Astrocyte (in vitro differentiated cells and primary cell): ENCODE data around the gene MGP. TPM values are rescaled to one million over a fixed set of nuclear protein-coding genes. Genes with fewer than 3 reads are reported as not detected.
A peak's percentile ranks its signal among the peaks of the same experiment; 100 is the strongest.

ENCODE experiments used
- DNase-seq: peaks from one replicate; pipeline ENCODE4 v3.0.0-alpha.2; 2010; ENCODE audit warnings: low read depth
- FAIRE-seq: peaks from 2 replicates; lab custom pipeline; 2011; peaks lifted over from hg19 to GRCh38; lab: Jason Lieb, UNC
- H2AFZ ChIP-seq: 2 replicates; pipeline ENCODE4 v1.6.0; 2012; ENCODE audit warnings: low read depth, low read length, inconsistent platforms
- H3K27ac ChIP-seq: 2 replicates; pipeline ENCODE4 v1.5.1; 2011; ENCODE audit warnings: low read depth, low read length, inconsistent platforms
- H3K27me3 ChIP-seq: 2 replicates; pipeline ENCODE4 v1.6.0; 2011; ENCODE audit warnings: low read length, inconsistent platforms; ENCODE audit not compliant: insufficient read depth
- H3K36me3 ChIP-seq: 2 replicates; pipeline ENCODE4 v1.5.1; 2011; ENCODE audit warnings: low read length, inconsistent platforms; ENCODE audit not compliant: insufficient read depth
- H3K4me1 ChIP-seq: 2 replicates; pipeline ENCODE4 v1.5.1; 2011; ENCODE audit warnings: low read length, inconsistent platforms; ENCODE audit not compliant: insufficient read depth
- H3K4me2 ChIP-seq: 2 replicates; pipeline ENCODE4 v1.6.0; 2012; ENCODE audit warnings: low read length, inconsistent platforms
- H3K4me3 ChIP-seq: 2 replicates; pipeline ENCODE4 v1.5.1; 2011; ENCODE audit warnings: low read depth, mild to moderate bottlenecking, low read length, inconsistent platforms; ENCODE audit not compliant: insufficient read depth
- H3K79me2 ChIP-seq: 2 replicates; pipeline ENCODE4 v1.6.0; 2012; ENCODE audit warnings: mild to moderate bottlenecking, low read length, inconsistent platforms; ENCODE audit not compliant: insufficient read depth
- H3K9ac ChIP-seq: 2 replicates; pipeline ENCODE4 v1.6.0; 2012; ENCODE audit warnings: mild to moderate bottlenecking, low read length, inconsistent platforms
- H3K9me3 ChIP-seq: 2 replicates; pipeline ENCODE4 v1.5.1; 2012; ENCODE audit warnings: low read depth, mild to moderate bottlenecking, low read length, inconsistent platforms; ENCODE audit not compliant: insufficient read depth
- H4K20me1 ChIP-seq: 2 replicates; pipeline ENCODE4 v1.6.0; 2012; ENCODE audit warnings: low read length, inconsistent platforms; ENCODE audit not compliant: insufficient read depth
- H3K27ac Mint-ChIP-seq: one replicate; pipeline ENCODE4 v1.8.0; 2021; ENCODE audit warnings: mild to moderate bottlenecking, mixed read lengths; ENCODE audit not compliant: unreplicated experiment
- H3K27me3 Mint-ChIP-seq: one replicate; pipeline ENCODE4 v1.8.0; 2021; ENCODE audit warnings: low read depth, mixed read lengths; ENCODE audit not compliant: unreplicated experiment
- H3K36me3 Mint-ChIP-seq: one replicate; pipeline ENCODE4 v1.8.0; 2021; ENCODE audit warnings: low read depth, mixed read lengths; ENCODE audit not compliant: unreplicated experiment
- H3K4me1 Mint-ChIP-seq: one replicate; pipeline ENCODE4 v1.8.0; 2021; ENCODE audit warnings: low read depth, mixed read lengths; ENCODE audit not compliant: unreplicated experiment
- H3K4me3 Mint-ChIP-seq: one replicate; pipeline ENCODE4 v1.8.0; 2021; ENCODE audit warnings: mild to moderate bottlenecking, moderate library complexity, mixed read lengths; ENCODE audit not compliant: unreplicated experiment
- H3K9me3 Mint-ChIP-seq: one replicate; pipeline ENCODE4 v1.8.0; 2021; ENCODE audit warnings: mild to moderate bottlenecking, mixed read lengths; ENCODE audit not compliant: unreplicated experiment
- EZH2 ChIP-seq: IDR thresholded peaks from 2 replicates; pipeline ENCODE4 v1.6.1; 2012; ENCODE audit warnings: mild to moderate bottlenecking, low read length, inconsistent platforms; ENCODE audit not compliant: insufficient read depth
- total RNA-seq: library from RNA; stranded (reverse); gene quantifications from 2 replicates; pipeline ENCODE4 v1.2.1, GENCODE V29; 2021
- TF ChIP-seq, protein P1 (sequence below): IDR thresholded peaks from 2 replicates; pipeline ENCODE4 v1.5.1; 2011; ENCODE audit warnings: low read depth, mild to moderate bottlenecking, inconsistent platforms, low read length, moderate library complexity; ENCODE audit not compliant: insufficient read depth

MGP gene
- total RNA-seq, 1 donor from 2014 or later = not detected

DNA sequence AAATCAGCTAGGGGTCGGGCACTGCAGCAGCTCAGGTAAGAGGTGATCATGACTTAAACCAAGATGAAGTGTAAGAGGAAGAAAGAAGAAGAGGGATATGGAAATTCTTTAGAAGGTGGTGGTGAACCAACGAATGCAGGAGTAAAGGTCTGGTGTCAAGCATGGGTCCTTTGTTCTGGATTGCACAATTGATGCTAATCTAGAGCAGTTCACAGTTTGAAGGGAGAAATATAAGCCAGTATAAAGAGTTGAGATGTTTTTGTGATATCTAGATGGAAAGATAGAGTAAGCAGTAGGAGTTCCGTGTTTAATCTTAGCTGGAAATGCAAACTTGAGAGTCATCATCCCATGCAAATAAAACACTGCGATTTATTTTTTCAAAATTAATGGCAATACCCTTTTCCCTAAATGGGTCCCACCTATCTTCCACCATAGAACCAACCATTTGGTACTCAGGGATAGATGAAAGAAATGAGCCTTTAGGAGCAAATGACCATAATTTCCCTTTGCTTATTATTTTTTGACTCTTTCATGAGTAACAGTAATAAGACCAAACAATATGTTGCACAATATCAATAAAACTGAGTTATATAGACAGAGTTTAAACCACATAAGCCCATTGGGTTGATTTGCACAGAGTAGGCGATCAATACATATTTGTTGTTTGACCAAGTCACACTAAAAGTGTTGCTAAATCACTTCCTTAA lies 15.0 kb upstream of the MGP start:
- no peaks in the 10 kb centered on the region for H3K9me3 ChIP-seq
- no peaks in the 10 kb centered on the region for H3K36me3 ChIP-seq
- Mint-ChIP-seq H3K9me3 (no peaks in the 10 kb centered on the region), H3K36me3 (no peaks in the 10 kb centered on the region), H3K4me1 (peaks cover 4% of the 10 kb centered on the region), H3K27me3 (no peaks in the 10 kb centered on the region), H3K4me3 (no peak overlapping the region), H3K27ac (no peak overlapping the region)
- peaks cover 6% of the 10 kb centered on the region for H3K4me1 ChIP-seq
- FAIRE-seq (no peak), DNase-seq (no peak)
- H3K27ac ChIP-seq = no peak overlapping the region
- no peak for TF ChIP-seq EZH2
- TF ChIP-seq, protein P1, sequence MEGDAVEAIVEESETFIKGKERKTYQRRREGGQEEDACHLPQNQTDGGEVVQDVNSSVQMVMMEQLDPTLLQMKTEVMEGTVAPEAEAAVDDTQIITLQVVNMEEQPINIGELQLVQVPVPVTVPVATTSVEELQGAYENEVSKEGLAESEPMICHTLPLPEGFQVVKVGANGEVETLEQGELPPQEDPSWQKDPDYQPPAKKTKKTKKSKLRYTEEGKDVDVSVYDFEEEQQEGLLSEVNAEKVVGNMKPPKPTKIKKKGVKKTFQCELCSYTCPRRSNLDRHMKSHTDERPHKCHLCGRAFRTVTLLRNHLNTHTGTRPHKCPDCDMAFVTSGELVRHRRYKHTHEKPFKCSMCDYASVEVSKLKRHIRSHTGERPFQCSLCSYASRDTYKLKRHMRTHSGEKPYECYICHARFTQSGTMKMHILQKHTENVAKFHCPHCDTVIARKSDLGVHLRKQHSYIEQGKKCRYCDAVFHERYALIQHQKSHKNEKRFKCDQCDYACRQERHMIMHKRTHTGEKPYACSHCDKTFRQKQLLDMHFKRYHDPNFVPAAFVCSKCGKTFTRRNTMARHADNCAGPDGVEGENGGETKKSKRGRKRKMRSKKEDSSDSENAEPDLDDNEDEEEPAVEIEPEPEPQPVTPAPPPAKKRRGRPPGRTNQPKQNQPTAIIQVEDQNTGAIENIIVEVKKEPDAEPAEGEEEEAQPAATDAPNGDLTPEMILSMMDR = no peak
- H3K27me3 ChIP-seq = no peaks in the 10 kb centered on the region
- no peak overlapping the region for H2AFZ ChIP-seq
- H4K20me1 ChIP-seq = no peaks in the 10 kb centered on the region
- H3K79me2 ChIP-seq = no peaks in the 10 kb centered on the region
- H3K4me2 ChIP-seq = no peak overlapping the region
- H3K4me3 ChIP-seq = no peak overlapping the region
- no peak overlapping the region for H3K9ac ChIP-seq

DNA sequence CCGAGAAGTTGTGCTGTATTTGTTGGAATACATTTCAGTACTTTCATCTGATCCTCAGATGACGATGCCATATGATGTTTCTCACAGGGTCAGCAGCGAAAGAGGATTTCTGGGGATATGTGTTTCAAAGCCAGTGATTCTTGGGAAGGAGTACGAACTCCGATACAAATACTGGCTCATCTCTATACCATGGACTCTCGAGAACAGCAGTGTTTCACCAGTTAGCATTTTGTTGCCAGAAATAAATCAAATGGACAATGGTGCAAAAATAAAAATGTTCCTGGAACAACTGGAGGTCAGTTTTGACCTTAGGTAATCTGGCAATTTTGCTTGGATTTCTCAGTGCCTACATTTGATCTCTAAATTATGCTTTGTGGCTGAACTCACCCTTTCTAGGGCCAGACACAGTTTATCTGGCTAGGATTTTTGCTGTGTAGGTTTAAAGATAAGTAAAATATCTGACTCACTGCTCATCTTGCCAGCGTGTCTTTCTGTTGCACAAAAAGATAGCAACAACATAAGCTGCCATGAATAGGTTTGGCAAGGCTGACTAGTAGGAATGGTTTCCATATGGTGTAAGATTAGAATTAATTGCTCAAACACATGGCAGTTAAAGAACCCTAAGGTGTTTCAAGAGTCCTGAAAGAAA lies 11.0 kb upstream of the MGP start:
- no peaks in the 10 kb centered on the region for H3K27me3 ChIP-seq
- H3K4me1 ChIP-seq = peaks cover 6% of the 10 kb centered on the region
- Mint-ChIP-seq H3K27ac (no peak overlapping the region), H3K27me3 (no peaks in the 10 kb centered on the region), H3K4me3 (no peak overlapping the region), H3K4me1 (peaks cover 8% of the 10 kb centered on the region), H3K36me3 (no peaks in the 10 kb centered on the region), H3K9me3 (no peaks in the 10 kb centered on the region)
- no peaks in the 10 kb centered on the region for H3K36me3 ChIP-seq
- H3K4me2 ChIP-seq = peak overlapping the region; percentile 24
- no peak overlapping the region for H3K4me3 ChIP-seq
- H2AFZ ChIP-seq = no peak overlapping the region
- H4K20me1 ChIP-seq = no peaks in the 10 kb centered on the region
- no peak overlapping the region for H3K27ac ChIP-seq
- no peaks in the 10 kb centered on the region for H3K79me2 ChIP-seq
- FAIRE-seq = peak; percentile 17
- TF ChIP-seq EZH2 = no peak
- TF ChIP-seq, protein P1 = no peak
- DNase-seq = peak; percentile 89
- H3K9me3 ChIP-seq = no peaks in the 10 kb centered on the region
- no peak overlapping the region for H3K9ac ChIP-seq
